GM12865 (cell line): ENCODE measurements around the gene RFFL.
A peak's percentile ranks its signal among the peaks of the same experiment; 100 is the strongest.

Source experiments
- DNase-seq: peaks from one replicate; pipeline ENCODE4 v3.0.0; 2010; ENCODE audit warnings: low read depth
- H3K4me3 ChIP-seq: 2 replicates; pipeline ENCODE4 v1.5.1; 2011; ENCODE audit warnings: mild to moderate bottlenecking, low read depth, low read length, control low read depth
- TF ChIP-seq, protein P1 (sequence below): IDR thresholded peaks from 2 replicates; pipeline ENCODE4 v1.5.1; 2011; ENCODE audit warnings: low read length, control low read depth, low read depth, inconsistent platforms; ENCODE audit not compliant: insufficient read depth; ENCODE audit errors: missing control alignments

Gene RFFL

DNA sequence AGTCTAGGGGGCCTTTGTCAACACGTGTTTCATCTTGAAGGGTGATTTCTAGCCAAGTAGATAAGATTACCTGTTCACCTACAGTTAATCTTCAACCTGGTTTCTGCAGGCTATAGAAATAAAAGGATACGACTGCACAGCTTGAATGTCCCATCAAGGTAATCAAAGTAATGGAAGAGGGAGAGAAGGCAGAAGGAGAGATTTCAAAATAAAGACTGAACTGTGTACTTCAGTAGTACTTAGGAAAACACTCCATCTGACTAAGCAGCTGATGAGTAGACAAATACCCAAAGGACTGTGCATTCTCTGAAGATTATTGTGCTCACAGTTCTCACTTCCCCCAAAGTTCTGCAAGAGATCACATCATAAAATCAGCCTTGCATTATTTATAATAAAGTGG, 5.8 kb upstream of the RFFL start:
- peak overlapping the region; percentile 43 for H3K4me3 ChIP-seq
- DNase-seq = peak; percentile 54
- TF ChIP-seq, protein P1, sequence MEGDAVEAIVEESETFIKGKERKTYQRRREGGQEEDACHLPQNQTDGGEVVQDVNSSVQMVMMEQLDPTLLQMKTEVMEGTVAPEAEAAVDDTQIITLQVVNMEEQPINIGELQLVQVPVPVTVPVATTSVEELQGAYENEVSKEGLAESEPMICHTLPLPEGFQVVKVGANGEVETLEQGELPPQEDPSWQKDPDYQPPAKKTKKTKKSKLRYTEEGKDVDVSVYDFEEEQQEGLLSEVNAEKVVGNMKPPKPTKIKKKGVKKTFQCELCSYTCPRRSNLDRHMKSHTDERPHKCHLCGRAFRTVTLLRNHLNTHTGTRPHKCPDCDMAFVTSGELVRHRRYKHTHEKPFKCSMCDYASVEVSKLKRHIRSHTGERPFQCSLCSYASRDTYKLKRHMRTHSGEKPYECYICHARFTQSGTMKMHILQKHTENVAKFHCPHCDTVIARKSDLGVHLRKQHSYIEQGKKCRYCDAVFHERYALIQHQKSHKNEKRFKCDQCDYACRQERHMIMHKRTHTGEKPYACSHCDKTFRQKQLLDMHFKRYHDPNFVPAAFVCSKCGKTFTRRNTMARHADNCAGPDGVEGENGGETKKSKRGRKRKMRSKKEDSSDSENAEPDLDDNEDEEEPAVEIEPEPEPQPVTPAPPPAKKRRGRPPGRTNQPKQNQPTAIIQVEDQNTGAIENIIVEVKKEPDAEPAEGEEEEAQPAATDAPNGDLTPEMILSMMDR = no peak

DNA sequence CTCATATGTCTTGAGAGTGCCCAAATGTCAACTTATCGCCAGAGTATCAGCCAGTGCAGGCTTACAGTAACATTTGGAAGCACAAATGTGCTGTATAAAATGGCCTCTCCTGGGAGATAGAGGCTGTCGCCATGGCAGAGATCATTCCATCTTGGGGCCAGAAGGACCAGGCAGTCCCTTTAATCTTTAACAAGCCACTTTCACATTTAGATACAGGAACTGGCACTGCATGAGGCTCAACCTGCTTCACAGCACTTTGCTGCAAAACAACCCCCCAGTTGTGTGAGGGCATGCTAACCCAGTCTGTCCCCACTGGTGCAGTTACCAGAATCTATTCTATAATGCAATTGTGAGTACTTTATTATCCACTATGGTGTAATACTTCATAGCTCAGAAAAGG, 4.7 kb upstream of the RFFL start:
- DNase-seq = peak; percentile 53
- peak overlapping the region; percentile 43 for H3K4me3 ChIP-seq
- TF ChIP-seq, protein P1 = no peak

DNA sequence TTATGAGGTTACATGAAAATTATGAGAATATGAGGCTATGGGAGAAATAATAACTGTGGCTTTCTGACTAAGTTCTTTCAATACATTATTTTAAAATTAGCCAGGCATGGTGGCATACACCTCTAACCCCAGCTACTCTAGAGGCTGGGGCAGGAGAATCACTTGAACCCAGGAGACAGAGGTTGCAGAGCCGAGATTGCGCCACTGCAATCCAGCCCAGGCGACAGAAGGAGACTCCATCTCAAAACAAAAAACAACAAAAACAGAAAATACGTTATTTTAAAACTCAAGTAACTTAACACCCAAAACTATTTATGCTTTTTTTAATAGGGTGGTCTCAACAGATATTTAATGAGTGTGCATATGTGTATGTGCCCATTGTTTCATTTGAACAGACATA, 2.4 kb upstream of the RFFL start:
- no peak overlapping the region for H3K4me3 ChIP-seq
- DNase-seq = no peak
- TF ChIP-seq, protein P1 = no peak

DNA sequence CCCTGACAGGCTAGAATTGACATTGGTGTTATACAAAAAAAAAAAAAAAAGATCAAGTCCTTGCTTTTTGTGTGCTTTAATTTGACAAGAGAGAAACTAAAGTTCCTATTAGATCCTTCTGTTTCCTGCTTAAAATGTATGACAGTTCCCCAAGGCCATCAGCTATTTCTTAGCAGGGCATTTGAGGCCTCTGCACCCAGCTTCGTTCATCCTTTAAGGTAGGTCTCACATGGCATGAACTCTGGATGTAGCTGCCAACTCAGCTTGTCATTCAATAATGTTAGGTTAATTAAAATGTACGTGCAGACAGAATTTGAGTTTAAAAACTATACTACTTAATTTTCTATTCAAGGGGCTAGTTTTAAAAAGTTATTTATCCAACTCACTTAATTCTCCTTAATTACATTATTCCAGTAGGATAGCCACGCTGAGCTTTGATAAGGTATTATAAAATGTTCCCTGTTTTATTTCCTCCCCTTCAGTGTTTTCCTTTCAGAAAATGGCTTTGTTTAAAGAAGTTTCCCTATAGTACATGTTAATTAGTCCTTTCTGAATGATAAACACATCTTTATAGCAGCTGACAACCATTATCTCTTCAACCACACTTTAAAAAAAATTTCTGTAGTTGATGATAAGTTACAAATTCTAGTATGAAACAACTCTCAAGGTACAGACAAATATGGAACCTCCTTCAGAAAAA, 1.2 kb upstream of the RFFL start:
- H3K4me3 ChIP-seq = peak overlapping the region; percentile 26

DNA sequence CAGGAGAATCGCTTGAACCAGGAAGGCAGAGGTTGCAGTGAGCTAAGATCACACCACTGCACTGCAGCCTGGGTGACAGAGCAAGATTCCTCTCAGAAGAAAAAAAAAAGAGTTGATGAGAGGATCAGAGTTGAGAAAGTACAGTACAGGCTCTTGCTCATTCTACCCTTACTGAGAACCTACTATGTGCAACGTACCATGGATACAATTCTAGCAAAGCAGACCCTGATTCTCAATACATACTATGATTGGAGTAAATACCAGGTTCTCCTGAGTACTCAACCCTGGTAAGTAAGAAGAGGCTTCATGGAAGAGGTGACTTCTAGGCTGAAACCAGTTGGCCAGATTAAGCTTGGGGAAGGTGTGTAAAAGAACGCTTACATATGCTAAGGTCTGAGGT, 1.2 kb downstream of the RFFL start:
- H3K4me3 ChIP-seq = no peak overlapping the region; the same call in 1 of the 2 replicates
- TF ChIP-seq, protein P1 = no peak
- no peak for DNase-seq

More for the DNA sequence above, 1.2 kb upstream of the RFFL start:
- no peak for DNase-seq
- TF ChIP-seq, protein P1 = no peak

DNA sequence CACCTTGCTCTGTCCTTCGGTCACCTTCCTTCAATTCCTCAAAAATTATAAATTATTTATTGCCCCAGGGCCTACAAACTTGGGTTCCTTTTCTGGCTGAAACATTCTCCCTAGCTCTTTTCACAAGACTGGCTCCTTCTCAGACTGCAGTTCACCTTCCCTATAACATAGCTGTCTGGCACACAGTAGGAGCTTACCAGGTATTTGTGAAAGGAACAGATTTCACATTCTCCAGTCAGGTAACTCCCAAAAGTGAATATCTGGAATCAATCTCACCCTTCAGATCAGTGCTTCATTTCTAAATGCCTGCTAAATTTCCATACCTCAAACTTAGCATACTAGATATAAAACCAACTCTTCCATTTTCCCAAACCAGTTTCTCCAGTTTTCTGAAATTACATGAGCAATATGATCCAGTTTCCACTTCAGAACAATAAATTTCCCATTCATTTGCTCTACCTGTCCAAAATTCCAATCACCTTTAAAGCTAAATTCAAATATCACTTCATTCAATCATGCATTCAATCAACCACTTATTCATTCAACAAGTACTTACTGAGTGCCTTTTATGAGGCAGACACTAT, 6.1 kb downstream of the RFFL start:
- H3K4me3 ChIP-seq = no peak overlapping the region
- DNase-seq = no peak
- TF ChIP-seq, protein P1 = no peak
